Measurements from ENCODE around the gene RIPK1.

Gene RIPK1

GRCh38 chr6:3079682-3080081 is 11.4 kb downstream of the RIPK1 start:
- DNase-seq (ENCODE audit: low read depth in 1 of 2, low spot score in 1 of 2) = no peak

DNA sequence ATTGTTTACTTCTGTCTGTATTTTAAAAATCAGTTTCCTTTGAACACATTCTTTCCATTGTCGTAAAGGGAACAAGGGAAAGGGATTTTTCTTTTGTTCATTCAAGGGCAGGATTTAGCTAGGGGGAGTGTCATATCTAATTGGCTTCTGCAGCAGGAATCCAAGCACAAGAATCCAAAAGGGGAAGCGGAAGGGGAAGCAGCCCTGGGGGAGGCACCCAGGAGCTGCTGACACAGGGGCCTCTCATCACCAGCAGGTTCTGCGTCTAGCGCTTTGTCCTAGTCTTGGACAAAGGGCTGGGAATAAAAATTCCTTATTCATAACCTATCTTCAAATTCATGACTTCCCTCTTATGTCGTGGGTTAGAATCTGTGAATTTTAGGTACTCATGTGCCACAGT is 13.7 kb downstream of the RIPK1 start:
- DNase-seq (ENCODE audit: low read depth in 1 of 2, low spot score in 1 of 2) = no peak

- DNase-seq (ENCODE audit: low read depth in 1 of 2, low spot score in 1 of 2) = no peak
These were observed 16.8 kb downstream of the RIPK1 start for GRCh38 chr6:3085074-3085473.

- no peak for DNase-seq (ENCODE audit: low read depth in 1 of 2, low spot score in 1 of 2)
These were observed 18.1 kb downstream of the RIPK1 start for GRCh38 chr6:3086282-3086946.

DNA sequence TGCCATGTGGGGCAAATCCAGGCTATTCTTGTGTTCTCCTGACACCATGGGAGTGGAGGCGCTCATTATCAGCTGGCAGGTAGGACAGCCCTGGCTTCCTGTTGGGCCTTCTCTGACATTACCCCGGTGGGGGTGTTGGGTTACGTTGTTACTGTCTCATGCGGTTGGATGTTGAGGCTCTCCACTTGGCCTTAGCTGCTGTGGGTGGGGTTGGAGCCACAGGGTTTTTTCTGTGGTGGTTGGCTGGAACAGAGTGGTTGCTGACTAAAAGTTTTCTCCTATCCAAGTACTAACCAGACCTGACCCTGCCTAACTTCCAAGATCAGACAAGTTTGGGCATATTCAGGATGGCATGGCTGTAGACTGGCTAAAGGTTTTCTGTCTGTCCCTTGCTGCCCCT is 20.2 kb downstream of the RIPK1 start:
- DNase-seq (ENCODE audit: low read depth in 1 of 2, low spot score in 1 of 2) = no peak

- no peak for DNase-seq (ENCODE audit: low read depth in 1 of 2, low spot score in 1 of 2)
These were observed 20.7 kb downstream of the RIPK1 start for GRCh38 chr6:3088968-3089367.

- no peak for DNase-seq (ENCODE audit: low read depth in 1 of 2, low spot score in 1 of 2)
These were observed 21.7 kb downstream of the RIPK1 start for GRCh38 chr6:3090013-3090412.

- no peak for DNase-seq (ENCODE audit: low read depth in 1 of 2, low spot score in 1 of 2)
These were observed 26.5 kb downstream of the RIPK1 start for GRCh38 chr6:3094815-3095214.

GRCh38 chr6:3102875-3103274 is 34.6 kb downstream of the RIPK1 start:
- no peak for DNase-seq (ENCODE audit: low read depth in 1 of 2, low spot score in 1 of 2)

GRCh38 chr6:3108746-3109414 is 40.6 kb downstream of the RIPK1 start:
- DNase-seq (ENCODE audit: low read depth in 1 of 2, low spot score in 1 of 2) = no peak

DNA sequence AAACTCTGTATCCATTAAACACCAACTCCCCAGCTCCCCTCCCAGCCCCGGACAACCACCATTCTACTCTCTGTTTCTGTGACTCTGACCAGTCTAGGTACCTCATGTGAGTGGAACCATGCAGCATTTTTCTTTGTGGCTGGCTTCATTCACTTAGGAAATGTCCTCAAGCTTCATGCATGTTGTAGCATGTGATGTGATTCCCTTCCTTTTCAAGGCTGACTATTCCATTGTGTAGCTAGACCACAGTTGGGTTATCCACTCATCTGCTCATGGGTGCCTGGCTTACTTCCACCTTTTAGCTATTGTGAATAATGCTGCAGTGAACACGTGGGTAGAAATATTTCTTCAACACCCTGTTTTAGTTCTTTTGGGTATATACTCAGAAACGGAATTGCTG is 41.5 kb downstream of the RIPK1 start:
- DNase-seq (ENCODE audit: low read depth in 1 of 2, low spot score in 1 of 2) = no peak

GRCh38 chr6:3114377-3114776 is 46.1 kb downstream of the RIPK1 start:
- no peak for DNase-seq (ENCODE audit: low read depth in 1 of 2, low spot score in 1 of 2)

DNA sequence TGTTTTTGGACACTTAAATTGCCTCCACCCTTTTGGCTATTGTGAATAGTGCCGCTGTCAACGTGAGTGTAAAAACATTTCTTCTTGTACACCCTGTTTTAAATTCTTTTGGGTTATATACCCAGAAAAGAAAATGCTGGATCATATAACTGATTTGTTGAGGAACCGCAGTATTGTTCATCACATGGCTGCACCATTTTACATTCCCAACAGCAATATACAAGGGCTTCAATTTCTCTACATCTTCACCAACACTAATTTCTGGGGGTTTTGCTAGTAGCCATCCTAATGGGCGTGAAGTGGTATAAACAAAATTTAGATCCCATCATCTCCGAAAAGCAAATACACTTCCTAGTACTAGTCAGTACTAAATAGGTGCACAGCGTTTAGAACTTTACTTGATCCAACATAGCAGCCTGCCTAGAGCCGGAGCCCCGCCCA is 49.6 kb downstream of the RIPK1 start:
- no peak for DNase-seq (ENCODE audit: low read depth in 1 of 2, low spot score in 1 of 2)

DNA sequence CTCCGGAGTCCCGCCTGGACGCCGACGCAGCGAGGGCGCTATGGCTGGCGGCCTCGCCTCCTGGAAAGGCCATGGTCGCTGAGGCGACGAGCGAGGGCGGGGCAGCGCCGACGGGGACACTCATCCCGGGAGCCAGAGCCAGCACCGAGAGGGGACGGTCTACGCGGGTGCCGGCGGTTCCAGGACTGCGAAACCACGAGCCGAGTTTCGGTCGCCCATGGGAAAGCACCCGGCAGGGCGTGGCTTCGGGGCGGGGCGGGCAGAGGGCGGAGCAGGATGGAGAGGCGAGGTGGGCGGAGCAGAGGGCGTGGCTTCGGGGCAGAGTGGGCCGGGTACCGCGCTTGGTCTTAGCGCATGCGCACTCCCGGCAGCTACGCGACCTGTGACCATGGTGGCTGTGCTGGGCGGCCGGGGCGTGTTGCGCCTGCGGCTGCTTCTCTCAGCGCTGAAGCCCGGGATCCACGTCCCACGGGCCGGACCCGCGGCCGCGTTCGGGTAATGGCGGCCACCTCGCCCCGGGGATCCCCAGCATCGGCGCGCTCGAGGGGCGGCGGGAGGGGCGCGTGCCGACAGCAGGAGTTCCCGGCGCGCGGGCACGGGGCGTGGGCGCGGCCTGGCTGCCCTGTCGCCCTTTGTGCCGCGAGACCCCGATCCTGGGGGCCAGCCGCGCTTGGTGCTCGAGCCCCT is 50.2 kb downstream of the RIPK1 start, which contains the start of gene BPHL:
Gene BPHL (plus strand): TSS at position 359 of the 687 bp plus-strand sequence. CDS start 30 bp downstream, at position 389.
- peak; percentile 99 to 100 for DNase-seq (ENCODE audit: low read depth in 1 of 2, low spot score in 1 of 2)

DNA sequence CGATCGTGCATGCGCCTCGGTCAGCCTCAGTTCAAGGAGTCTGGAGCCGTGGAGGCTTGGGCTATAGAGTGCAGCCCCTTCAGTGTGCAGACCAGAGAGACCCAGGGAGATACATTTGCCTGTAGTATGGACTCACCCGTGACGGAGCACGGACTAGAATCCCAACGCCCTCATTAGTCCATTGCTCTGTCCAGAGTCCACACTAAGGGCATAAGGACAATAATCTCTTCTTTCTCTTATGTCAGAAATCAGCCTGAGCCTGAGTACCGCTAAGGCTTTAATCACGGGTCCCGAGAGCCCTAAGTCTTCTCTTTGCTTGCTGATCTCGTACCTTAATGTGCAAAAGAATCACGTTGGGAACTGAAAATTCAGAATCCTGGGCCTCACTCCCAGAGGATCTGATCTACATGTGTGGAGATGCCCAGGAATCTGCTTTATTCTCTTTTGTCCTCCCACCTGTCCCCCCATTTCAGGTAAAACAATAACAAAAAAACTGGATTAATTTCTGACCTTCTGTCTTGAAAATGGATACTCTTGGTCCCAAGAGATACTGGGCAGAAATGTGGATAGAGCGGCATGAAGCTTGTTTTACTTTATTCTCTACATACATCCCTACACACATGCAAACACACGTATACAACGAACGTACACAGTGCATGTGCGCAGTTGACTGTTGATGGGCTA is 50.9 kb downstream of the RIPK1 start:
- no peak for DNase-seq (ENCODE audit: low read depth in 1 of 2, low spot score in 1 of 2)

GRCh38 chr6:3120765-3121089 is 52.4 kb downstream of the RIPK1 start:
- DNase-seq (ENCODE audit: low read depth in 1 of 2, low spot score in 1 of 2) = no peak

DNA sequence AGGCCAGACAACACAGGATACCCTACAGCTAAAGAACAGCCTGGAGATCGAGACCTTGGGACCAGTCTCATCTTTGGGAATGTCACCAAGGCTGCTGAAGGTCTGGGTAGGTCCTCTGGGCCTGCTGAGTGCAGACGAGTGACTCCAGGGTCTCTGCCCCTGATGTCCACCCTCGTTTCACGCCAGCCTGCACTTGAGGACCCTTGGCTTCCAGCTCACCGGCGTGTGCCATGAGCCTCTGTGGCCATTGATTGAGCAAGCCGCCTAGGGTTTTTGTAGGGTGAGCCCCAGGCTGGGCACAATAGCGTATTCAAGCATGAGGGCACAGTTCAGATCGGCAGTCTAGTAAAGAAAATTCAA is 54.5 kb downstream of the RIPK1 start:
- DNase-seq (ENCODE audit: low read depth in 1 of 2, low spot score in 1 of 2) = no peak

- no peak for DNase-seq (ENCODE audit: low read depth in 1 of 2, low spot score in 1 of 2)
These were observed 56.4 kb downstream of the RIPK1 start for GRCh38 chr6:3124667-3125066.

- DNase-seq (ENCODE audit: low read depth in 1 of 2, low spot score in 1 of 2) = no peak
These were observed 57.5 kb downstream of the RIPK1 start for GRCh38 chr6:3125815-3126214.

DNA sequence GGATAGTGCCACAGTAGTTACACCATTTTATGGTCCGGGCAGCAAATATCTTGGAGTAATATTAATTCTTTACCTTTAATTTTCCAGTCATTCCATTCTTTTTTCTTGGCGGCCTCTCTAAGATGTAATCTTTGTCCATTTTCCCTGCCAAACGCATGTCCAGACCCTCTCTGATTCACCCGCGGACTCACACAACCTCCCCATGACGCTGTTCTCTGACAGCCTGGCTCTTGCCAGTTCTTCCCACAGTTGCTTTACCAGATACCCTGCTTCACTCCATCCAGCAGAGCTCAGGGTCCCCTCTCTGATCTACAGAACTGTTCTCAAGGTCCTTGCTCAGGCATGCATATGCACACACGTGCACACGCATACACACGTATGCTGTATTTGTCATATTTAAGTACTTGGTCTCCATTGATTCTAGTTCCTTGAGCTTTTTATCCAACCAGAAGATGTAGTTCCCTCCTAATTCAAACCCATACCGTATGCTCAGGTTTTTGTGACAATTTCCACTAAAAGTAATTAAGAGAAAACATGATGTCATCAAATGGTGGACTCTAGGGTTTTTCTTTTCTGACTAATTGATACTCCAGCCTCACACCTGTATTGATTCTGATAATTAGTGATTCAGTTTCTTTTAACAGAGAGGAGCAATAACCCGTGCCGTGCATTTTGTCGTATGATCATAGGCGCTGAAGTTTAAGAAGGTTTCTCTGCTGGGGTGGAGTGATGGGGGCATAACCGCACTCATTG is 60.2 kb downstream of the RIPK1 start:
- DNase-seq (ENCODE audit: low read depth in 1 of 2, low spot score in 1 of 2) = no peak

- DNase-seq (ENCODE audit: low read depth in 1 of 2, low spot score in 1 of 2) = no peak
These were observed 63.4 kb downstream of the RIPK1 start for GRCh38 chr6:3131695-3132094.

Data from stimulated activated CD4-positive, alpha-beta T cell treated with anti-CD3 and anti-CD28 coated beads, Interleukin-15, amount 100 ng/mL, for 1 hour (primary cell).